Hematopoietic multipotent progenitor cell treated with erythropoietin and hydrocortisone succinate and interleukin-3 and kit ligand, for 17 days (in vitro differentiated cells): Measurements from ENCODE around the gene HES3.

Source experiments
- DNase-seq: peaks from one replicate; pipeline ENCODE4 v3.0.0-alpha.2; 2015; ENCODE audit warnings: low spot score

The HES3 gene

GRCh38 chr1:6280761-6281451 is 36.9 kb downstream of the HES3 start:
- DNase-seq: no peak

GRCh38 chr1:6281511-6282402 is 37.8 kb downstream of the HES3 start:
- no peak for DNase-seq

GRCh38 chr1:6282577-6283270 is 38.7 kb downstream of the HES3 start:
- DNase-seq: no peak

- DNase-seq: no peak
Observed at GRCh38 chr1:6285336-6285735, 41.4 kb downstream of the HES3 start.

- DNase-seq: no peak
Observed at GRCh38 chr1:6286266-6286665, 42.3 kb downstream of the HES3 start.

- DNase-seq: no peak
Observed at GRCh38 chr1:6287029-6287428, 43.0 kb downstream of the HES3 start.

- no peak for DNase-seq
Observed at GRCh38 chr1:6287431-6287886, 43.5 kb downstream of the HES3 start.

- no peak for DNase-seq
Observed at GRCh38 chr1:6288026-6288425, 44.0 kb downstream of the HES3 start.

GRCh38 chr1:6288665-6289064 is 44.7 kb downstream of the HES3 start:
- no peak for DNase-seq

- DNase-seq: no peak
Observed at GRCh38 chr1:6292102-6292501, 48.1 kb downstream of the HES3 start.

- DNase-seq: no peak
Observed at GRCh38 chr1:6294080-6294889, 50.3 kb downstream of the HES3 start.

- no peak for DNase-seq
Observed at GRCh38 chr1:6294890-6295556, 51.0 kb downstream of the HES3 start.
